ENCODE results near the gene TLR6.

Gene TLR6

DNA sequence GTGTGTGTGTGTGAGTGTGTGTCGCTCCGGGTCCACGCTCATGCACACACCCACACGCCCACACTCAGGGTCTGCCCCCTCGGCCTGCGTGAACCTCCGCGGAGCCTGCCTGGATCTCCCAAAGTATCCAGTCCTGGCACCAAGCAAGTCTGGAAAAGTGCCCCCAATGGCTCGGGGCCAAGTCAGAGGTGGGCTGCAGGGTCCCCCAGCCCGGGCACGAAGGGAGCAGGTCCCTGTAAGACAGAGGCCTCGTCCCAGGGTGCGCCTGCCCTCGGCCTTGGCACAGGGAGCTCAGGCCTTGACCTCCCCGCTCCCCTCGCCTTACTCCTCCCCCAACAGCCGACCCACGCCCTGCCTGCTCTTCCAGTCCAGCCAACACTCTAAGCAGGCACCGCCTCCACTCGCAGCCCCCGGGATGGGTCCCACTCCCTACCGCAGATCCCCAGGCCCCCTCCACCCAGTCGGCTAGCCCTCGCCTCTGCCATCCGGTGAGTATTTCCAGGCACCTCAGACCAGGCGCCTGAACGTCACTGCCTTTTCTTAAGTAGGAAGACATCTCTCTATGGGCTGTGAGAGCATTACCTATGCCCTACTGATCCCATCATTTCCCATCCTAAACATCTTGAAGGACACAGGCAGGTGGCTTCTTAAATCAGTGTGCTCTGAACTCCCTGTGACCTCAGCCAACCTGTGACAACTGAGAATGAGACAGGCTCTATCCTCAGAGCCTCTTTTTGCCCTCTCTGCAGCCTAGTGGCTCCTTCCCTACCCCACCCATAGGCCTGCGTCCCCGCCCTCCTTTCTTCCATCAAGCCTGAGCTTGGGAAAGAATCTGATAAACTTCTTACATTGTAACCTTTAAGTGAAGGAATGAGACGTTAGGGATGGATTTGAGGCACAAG, 11.7 kb upstream of the TLR6 start:
- DNase-seq, result peak; percentile 72

GRCh38 chr4:38867478-38868058, 11.0 kb upstream of the TLR6 start, which contains the start of gene FAM114A1:
FAM114A1 (plus strand) TSS chr4:38867806; CDS start chr4:38878079, 10,273 bp downstream.
- peak; percentile 95 for DNase-seq

- DNase-seq, result no peak
These were observed 10.4 kb upstream of the TLR6 start for GRCh38 chr4:38866973-38867477.

DNA sequence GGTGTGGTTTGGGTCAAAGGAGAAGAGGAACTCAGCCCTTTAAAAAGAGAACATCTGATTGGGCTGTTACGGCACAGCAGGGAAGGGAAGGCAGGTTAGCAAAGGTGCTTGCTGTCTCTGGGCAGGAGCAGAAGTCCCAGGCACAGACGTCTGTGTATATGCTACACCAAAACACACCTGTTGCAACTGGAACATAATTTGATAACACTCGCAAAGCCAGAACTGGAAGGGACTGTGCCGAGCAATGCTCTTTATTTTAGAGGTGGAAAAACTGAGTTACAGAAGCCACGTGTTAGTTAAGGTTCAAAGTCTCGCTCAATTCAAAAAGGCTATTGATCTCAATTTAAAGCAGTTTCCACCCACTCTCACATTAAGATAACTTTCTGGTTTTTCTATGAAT, 8.8 kb upstream of the TLR6 start:
- no peak for DNase-seq

DNA sequence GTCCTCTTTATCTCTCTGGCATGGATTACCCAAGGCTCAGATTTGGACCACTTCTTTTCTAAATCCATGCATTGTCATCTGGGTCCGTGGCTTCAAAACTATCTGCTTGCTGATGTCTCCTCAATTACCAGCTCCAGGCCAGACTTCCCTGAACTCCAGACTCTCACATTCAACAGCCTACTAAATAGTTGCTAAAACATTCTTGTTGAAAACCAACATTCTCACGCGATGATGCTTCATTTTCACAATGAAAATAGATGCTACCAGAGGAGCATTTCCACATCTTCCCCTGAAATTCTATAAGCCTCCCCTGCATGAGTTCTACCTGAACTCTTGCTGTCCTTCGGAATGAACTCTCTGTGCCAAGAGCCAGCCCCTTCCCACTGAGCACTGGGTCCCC, 5.2 kb upstream of the TLR6 start:
- DNase-seq, result no peak

DNA sequence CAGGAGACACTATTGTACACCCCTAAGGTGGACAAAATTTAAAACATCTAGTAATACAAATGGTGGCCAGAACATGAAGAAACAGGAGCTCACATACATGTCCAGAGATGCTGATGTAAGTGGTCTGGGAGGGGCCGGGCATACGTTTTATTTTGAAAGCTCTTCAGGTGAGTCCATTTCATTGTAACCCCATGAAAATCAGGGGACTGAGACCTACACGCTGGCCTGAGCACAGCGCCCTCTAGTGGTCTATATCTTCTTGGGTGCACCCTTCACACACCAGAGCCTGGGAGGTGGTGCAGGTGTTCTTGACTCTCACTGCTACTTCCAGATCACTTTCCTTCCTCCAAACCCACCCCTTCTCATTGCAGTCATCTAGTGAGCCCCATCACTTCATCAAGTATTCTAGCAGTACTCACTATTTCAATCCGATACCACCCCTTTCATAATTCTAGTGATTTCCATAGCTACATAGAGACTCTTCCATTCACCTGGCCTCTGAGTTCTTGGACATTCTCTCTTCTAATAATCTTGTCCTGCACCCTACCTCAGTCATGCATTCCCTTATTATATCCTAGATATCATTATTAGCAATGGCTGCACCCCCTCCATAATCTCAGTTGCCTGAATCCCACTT, 4.3 kb upstream of the TLR6 start:
- peak; percentile 95 for DNase-seq

GRCh38 chr4:38859501-38859900, 2.9 kb upstream of the TLR6 start:
- DNase-seq, result no peak

- DNase-seq, result no peak
These were observed 1.4 kb upstream of the TLR6 start for GRCh38 chr4:38858097-38858420.

- DNase-seq, result peak; percentile 76
These were observed 908 bp upstream of the TLR6 start for GRCh38 chr4:38857354-38858096.

GRCh38 chr4:38856046-38856445, 571 bp downstream of the TLR6 start:
- DNase-seq, result peak; percentile 78

- DNase-seq, result peak; percentile 58
These were observed 1.2 kb downstream of the TLR6 start for GRCh38 chr4:38855466-38855865.

DNA sequence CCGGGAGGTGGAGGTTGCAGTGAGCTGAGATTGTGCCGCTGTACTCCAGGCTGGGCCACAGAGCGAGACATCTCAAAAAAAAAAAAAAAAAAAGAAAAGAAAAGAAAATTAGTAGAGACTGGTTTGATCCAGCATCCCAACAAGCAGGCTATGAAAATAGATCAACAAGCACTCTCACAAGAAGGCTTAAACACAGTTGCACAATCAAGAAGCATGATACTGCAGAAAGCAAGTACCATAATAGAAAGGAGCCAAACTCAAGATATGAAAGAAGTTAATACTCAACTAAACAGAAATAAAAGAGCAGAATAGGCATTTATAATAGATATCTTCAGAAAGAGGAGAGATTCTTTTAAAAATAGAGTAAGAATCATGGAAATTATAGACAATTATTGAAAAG, 10.6 kb downstream of the TLR6 start:
- DNase-seq, result no peak

DNA sequence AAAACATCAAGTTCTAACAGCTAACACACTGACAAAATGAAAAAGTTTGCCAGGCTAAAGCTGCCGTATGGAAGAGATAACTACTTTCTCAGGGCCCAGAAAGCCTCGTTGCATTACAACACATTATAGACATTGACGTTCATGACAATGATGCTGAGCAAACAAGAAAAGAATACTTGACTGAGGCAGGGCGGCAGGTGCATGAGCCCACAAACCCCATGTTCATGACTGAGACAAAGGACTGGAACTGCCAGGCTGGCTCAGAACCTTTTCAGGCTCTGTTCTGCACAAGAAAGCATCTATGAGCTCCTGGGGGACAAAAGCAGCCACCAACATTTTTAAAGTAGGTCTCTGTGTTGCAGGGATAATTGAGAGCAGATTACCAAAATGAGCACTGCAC, 13.6 kb downstream of the TLR6 start:
- DNase-seq, result peak; percentile 98

DNA sequence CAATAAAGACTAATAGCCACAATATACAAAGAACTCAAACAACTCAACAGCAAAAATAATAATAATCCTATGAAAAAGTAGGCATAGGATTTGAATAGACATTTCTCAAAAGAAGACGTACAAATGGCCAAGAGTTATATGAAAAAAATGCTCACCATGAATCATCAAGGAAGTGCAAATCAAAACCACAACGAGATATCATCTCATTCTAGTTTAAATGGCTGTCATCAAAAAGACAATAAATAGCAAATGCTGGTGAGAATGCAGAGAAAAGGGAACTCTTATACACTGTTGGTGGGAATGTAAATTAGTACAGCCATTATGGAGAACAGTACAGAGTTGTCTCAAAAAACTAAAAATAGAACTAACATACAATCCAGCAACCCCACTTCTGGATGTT, 18.8 kb downstream of the TLR6 start:
- DNase-seq, result no peak

GRCh38 chr4:38837334-38837733, 19.3 kb downstream of the TLR6 start:
- DNase-seq, result no peak

- no peak for DNase-seq
These were observed 22.0 kb downstream of the TLR6 start for GRCh38 chr4:38834570-38834969.

GRCh38 chr4:38832624-38833528, 23.7 kb downstream of the TLR6 start:
- DNase-seq, result peak; percentile 23

GRCh38 chr4:38832206-38832605, 24.4 kb downstream of the TLR6 start:
- DNase-seq, result no peak

GRCh38 chr4:38831653-38832052, 25.0 kb downstream of the TLR6 start:
- DNase-seq, result no peak

DNA sequence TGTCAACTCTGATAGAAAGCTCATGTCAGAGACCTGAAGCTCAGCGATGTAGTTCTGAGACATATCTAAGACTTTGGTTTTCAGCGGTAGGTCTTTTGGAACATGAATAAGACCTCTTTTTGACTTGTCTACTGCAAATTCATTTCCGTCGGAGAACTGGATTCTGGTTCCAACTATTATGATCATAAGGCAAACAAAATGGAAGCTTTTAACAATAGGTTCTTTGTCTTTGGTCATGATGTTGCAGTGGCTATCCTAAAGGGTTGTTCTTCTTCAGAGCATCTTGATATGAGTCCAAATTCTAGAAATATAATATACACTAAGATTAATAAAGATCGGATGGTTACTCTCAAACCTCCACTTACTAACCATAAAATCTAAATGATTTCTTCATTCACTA, 27.4 kb downstream of the TLR6 start:
- DNase-seq, result no peak

GRCh38 chr4:38823766-38824165, 32.9 kb downstream of the TLR6 start:
- no peak for DNase-seq

GRCh38 chr4:38822748-38823303, 33.8 kb downstream of the TLR6 start:
- DNase-seq, result no peak
